ENCODE data around the gene SLC6A19. TPM values are rescaled to one million over a fixed set of nuclear protein-coding genes. Genes with fewer than 3 reads are reported as not detected.

The SLC6A19 gene
- total and polyA plus RNA-seq, 9 of the 15 experiments (the other 6 are each of a cell fraction or from before 2014, with no cell fraction given) = 0.03 to 1.6 (median 0.59) TPM

DNA sequence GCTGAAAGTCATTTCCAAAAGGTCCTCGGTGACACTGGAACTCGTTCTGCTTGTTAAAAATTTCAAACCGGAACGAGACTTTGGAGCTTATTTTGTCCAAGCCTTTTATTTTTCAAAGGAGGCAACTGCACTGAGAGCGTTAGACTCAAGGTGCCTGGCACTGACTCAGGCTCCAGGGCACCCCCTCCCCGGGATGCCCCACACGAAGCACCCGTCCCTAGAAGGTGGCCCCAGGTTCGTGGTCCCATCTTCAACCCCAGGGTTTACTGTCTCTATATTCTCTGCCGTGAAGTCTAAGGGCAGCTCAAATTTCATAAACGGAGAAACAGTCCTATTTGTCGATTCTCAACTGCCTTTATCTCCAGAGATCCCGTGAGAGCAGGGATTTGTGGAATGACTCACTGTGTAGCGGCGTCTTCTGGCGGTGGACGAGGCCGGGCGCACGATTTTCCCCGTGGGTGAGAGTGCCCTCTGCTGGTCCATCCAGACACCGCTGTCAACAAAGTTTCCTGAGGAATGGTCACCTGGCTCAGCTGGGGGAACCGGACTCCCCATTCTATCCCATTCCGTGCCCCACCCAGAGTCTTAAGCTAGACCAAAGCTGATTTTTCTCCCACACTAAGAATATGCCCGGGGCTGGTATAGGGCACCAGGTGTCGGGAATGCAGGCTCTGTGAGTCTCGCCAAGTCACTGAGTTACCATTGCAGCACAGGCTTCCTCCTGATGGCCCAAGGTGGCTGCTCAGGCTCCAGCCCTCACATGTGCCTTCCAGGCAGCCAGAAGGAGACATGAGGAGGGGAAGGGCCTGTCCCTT, 27.1 kb upstream of the SLC6A19 start (continued):
- TF ChIP-seq, protein P1, sequence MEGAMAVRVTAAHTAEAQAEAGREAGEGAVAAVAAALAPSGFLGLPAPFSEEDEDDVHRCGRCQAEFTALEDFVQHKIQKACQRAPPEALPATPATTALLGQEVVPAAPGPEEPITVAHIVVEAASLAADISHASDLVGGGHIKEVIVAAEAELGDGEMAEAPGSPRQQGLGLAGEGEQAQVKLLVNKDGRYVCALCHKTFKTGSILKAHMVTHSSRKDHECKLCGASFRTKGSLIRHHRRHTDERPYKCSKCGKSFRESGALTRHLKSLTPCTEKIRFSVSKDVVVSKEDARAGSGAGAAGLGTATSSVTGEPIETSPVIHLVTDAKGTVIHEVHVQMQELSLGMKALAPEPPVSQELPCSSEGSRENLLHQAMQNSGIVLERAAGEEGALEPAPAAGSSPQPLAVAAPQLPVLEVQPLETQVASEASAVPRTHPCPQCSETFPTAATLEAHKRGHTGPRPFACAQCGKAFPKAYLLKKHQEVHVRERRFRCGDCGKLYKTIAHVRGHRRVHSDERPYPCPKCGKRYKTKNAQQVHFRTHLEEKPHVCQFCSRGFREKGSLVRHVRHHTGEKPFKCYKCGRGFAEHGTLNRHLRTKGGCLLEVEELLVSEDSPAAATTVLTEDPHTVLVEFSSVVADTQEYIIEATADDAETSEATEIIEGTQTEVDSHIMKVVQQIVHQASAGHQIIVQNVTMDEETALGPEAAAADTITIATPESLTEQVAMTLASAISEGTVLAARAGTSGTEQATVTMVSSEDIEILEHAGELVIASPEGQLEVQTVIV (CRISPR knock-in tag; IDR thresholded peaks at IDR 0.05; ENCODE audit: borderline replicate concordance) = no peak
- TF ChIP-seq HOXB6 (CRISPR knock-in tag; IDR thresholded peaks at IDR 0.05; ENCODE audit: borderline replicate concordance) (no peak), KLF16 (IDR thresholded peaks at IDR 0.05) (peak; percentile 62), ARHGAP35 (IDR thresholded peaks at IDR 0.05; ENCODE audit: partially characterized antibody) (no peak), MCM3 (IDR thresholded peaks at IDR 0.05) (no peak), SMARCB1 (IDR thresholded peaks at IDR 0.05; ENCODE audit: insufficient read length, low read depth) (no peak), CREM (IDR thresholded peaks at IDR 0.05; ENCODE audit: low read depth) (peak; percentile 63), MAFK (IDR thresholded peaks at IDR 0.05; ENCODE audit: low read length) (0 out of 2 replicates have a peak, but pooled peaks have one; percentile 10), NR2F6 (CRISPR knock-in tag; IDR thresholded peaks at IDR 0.05) (no peak), CBX3 (IDR thresholded peaks at IDR 0.05; ENCODE audit: borderline replicate concordance in 1 of 2, low read length in 2 of 2) (peak in 1 of 2 experiments; percentile 77; a peak in 1 of 3 replicates), DPF2 (IDR thresholded peaks at IDR 0.05) (peak; percentile 60), ZNF3 (CRISPR knock-in tag; IDR thresholded peaks at IDR 0.05) (no peak), SETDB1 (IDR thresholded peaks at IDR 0.05; ENCODE audit: low read length) (no peak), EGR1 (conservative IDR thresholded peaks at IDR 0.05) (no peak), DIDO1 (tag; IDR thresholded peaks at IDR 0.05; ENCODE audit: low read depth) (no peak), HDAC3 (IDR thresholded peaks at IDR 0.05; ENCODE audit: borderline replicate concordance, partially characterized antibody) (no peak), CEBPG (CRISPR knock-in tag; IDR thresholded peaks at IDR 0.05) (no peak), CEBPG (tag; conservative IDR thresholded peaks at IDR 0.05 in 1 of 2, IDR thresholded peaks at IDR 0.05 in 1 of 2) (no peak), RFX7 (CRISPR knock-in tag; IDR thresholded peaks at IDR 0.05) (no peak), GATAD2B (IDR thresholded peaks at IDR 0.05; ENCODE audit: borderline replicate concordance) (no peak), CC2D1A (IDR thresholded peaks at IDR 0.05) (0 out of 2 replicates have a peak, but pooled peaks have one; percentile 52), SAP30 (IDR thresholded peaks at IDR 0.05; ENCODE audit: borderline replicate concordance, insufficient read depth, low read depth, low read length, poor library complexity, severe bottlenecking) (no peak), TAL1 (IDR thresholded peaks at IDR 0.05) (no peak)
- TF ChIP-seq, protein P2, sequence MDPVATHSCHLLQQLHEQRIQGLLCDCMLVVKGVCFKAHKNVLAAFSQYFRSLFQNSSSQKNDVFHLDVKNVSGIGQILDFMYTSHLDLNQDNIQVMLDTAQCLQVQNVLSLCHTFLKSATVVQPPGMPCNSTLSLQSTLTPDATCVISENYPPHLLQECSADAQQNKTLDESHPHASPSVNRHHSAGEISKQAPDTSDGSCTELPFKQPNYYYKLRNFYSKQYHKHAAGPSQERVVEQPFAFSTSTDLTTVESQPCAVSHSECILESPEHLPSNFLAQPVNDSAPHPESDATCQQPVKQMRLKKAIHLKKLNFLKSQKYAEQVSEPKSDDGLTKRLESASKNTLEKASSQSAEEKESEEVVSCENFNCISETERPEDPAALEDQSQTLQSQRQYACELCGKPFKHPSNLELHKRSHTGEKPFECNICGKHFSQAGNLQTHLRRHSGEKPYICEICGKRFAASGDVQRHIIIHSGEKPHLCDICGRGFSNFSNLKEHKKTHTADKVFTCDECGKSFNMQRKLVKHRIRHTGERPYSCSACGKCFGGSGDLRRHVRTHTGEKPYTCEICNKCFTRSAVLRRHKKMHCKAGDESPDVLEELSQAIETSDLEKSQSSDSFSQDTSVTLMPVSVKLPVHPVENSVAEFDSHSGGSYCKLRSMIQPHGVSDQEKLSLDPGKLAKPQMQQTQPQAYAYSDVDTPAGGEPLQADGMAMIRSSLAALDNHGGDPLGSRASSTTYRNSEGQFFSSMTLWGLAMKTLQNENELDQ (CRISPR knock-in tag; IDR thresholded peaks at IDR 0.05; ENCODE audit: borderline replicate concordance) = no peak
- TF ChIP-seq, protein P3, sequence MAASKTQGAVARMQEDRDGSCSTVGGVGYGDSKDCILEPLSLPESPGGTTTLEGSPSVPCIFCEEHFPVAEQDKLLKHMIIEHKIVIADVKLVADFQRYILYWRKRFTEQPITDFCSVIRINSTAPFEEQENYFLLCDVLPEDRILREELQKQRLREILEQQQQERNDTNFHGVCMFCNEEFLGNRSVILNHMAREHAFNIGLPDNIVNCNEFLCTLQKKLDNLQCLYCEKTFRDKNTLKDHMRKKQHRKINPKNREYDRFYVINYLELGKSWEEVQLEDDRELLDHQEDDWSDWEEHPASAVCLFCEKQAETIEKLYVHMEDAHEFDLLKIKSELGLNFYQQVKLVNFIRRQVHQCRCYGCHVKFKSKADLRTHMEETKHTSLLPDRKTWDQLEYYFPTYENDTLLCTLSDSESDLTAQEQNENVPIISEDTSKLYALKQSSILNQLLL (CRISPR knock-in tag; IDR thresholded peaks at IDR 0.05; ENCODE audit: borderline replicate concordance) = no peak

All from K562 (cell line).